Measurements from ENCODE around the gene GLRX5. TPM values are rescaled to one million over a fixed set of nuclear protein-coding genes. Genes with fewer than 3 reads are reported as not detected.
A peak's percentile ranks its signal among the peaks of the same experiment; 100 is the strongest.

GLRX5 gene
- total RNA-seq, 1 experiment from 2014 or later: 72.8 TPM

GRCh38 chr14:95536671-95537070 lies 1.8 kb downstream of the GLRX5 start:
- H3K4me1 Mint-ChIP-seq: peaks cover 45% of the 10 kb centered on the region
- H3K9me3 Mint-ChIP-seq: no peaks in the 10 kb centered on the region
- ChIA-PET CTCF (interaction anchor here (1.4 kb wide), 1 partner anchor 30 kb away, joined by 3 read pairs; no protein-coding TSS in a partner anchor), POLR2A (no interaction called here)
- ATAC-seq: no peak
- no peak for TF ChIP-seq NFYB (CRISPR knock-in tag; conservative IDR thresholded peaks at IDR 0.05; ENCODE audit: low read depth)
- TF ChIP-seq, protein P1, sequence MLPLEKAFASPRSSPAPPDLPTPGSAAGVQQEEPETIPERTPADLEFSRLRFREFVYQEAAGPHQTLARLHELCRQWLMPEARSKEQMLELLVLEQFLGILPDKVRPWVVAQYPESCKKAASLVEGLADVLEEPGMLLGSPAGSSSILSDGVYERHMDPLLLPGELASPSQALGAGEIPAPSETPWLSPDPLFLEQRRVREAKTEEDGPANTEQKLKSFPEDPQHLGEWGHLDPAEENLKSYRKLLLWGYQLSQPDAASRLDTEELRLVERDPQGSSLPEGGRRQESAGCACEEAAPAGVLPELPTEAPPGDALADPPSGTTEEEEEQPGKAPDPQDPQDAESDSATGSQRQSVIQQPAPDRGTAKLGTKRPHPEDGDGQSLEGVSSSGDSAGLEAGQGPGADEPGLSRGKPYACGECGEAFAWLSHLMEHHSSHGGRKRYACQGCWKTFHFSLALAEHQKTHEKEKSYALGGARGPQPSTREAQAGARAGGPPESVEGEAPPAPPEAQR (CRISPR knock-in tag; IDR thresholded peaks at IDR 0.05): no peak
- no peak for TF ChIP-seq E2F4 (CRISPR knock-in tag; IDR thresholded peaks at IDR 0.05; ENCODE audit: borderline replicate concordance, low read depth)
- TF ChIP-seq GABPB1 (CRISPR knock-in tag; IDR thresholded peaks at IDR 0.05): no peak
- peak overlapping the region; percentile 37 for H3K4me3 Mint-ChIP-seq
- DNase-seq (ENCODE audit: low spot score): no peak
- peaks cover 9% of the 10 kb centered on the region for H3K36me3 Mint-ChIP-seq
- no peaks in the 10 kb centered on the region for H3K27me3 Mint-ChIP-seq (ENCODE audit: low read depth)
- no peak overlapping the region for H3K27ac Mint-ChIP-seq

DNA sequence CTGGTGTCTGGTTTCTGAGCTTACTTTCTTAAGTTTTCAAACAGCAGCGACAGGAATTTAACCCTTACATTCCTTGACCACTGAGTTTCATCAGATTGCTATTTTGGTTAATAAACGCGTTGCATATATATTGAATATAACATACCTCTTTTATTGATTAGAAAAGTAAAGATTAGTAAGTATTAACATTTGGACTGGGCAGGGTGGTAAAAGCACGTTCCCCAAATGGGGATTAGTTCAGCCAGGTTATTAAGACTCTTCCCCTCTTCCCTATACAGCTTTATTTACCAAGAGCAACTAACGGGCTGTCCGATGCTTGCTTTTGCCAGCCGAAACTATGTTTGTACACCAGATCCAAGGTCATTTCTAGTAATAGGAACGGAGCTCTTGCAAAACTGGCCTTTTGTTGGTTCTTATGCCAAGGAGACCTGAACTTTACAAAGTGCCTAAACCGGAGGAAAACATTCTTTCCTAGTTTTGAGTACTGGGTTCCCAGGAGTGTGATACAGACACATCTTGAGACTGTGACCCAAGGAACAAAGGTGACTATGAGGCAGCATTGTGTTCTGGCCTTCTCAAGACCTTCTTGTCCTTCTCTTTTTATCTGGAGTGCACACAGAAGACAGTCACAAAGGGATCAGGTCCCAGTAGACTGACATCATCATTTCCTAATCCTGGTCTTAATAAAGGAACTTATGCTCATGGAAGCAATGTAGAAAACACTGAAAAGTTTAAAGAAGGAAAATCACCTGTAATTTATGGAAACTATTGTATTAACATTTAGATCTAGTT lies 2.6 kb downstream of the GLRX5 start:
- Mint-ChIP-seq H3K4me1 (peaks cover 39% of the 10 kb centered on the region), H3K4me3 (no peak overlapping the region; the same call in 1 of the 2 replicates), H3K36me3 (peaks cover 3% of the 10 kb centered on the region), H3K9me3 (no peaks in the 10 kb centered on the region), H3K27me3 (ENCODE audit: low read depth) (no peaks in the 10 kb centered on the region), H3K27ac (no peak overlapping the region)
- ChIA-PET POLR2A (no interaction called here), CTCF (no interaction called here)
- no peak for ATAC-seq
- TF ChIP-seq ZNF263 (CRISPR knock-in tag; IDR thresholded peaks at IDR 0.05; ENCODE audit: low read depth) (no peak), GABPB1 (CRISPR knock-in tag; IDR thresholded peaks at IDR 0.05) (0 out of 2 replicates have a peak, but pooled peaks have one; percentile 56), SP1 (CRISPR knock-in tag; conservative IDR thresholded peaks at IDR 0.05) (no peak)
- DNase-seq (ENCODE audit: low spot score): no peak

GRCh38 chr14:95538801-95539509 lies 4.1 kb downstream of the GLRX5 start:
- Mint-ChIP-seq H3K27me3 (ENCODE audit: low read depth) (no peaks in the 10 kb centered on the region), H3K27ac (no peak overlapping the region), H3K4me3 (no peak overlapping the region), H3K9me3 (no peaks in the 10 kb centered on the region), H3K4me1 (peaks cover 27% of the 10 kb centered on the region), H3K36me3 (no peaks in the 10 kb centered on the region)
- no peak for DNase-seq (ENCODE audit: low spot score)
- ChIA-PET CTCF (interaction anchor here (0.8 kb wide), 1 partner anchor 96 kb away, joined by 3 read pairs; no protein-coding TSS in a partner anchor), POLR2A (no interaction called here)
- no peak for ATAC-seq
- TF ChIP-seq NFE2L1 (CRISPR knock-in tag; IDR thresholded peaks at IDR 0.05) (no peak), MXD4 (CRISPR knock-in tag; IDR thresholded peaks at IDR 0.05; ENCODE audit: borderline replicate concordance) (no peak), HMGXB4 (CRISPR knock-in tag; IDR thresholded peaks at IDR 0.05) (no peak), ZNF396 (CRISPR knock-in tag; IDR thresholded peaks at IDR 0.05; ENCODE audit: borderline replicate concordance) (no peak), STAT6 (CRISPR knock-in tag; conservative IDR thresholded peaks at IDR 0.05; ENCODE audit: low read depth) (no peak), TEAD1 (CRISPR knock-in tag; IDR thresholded peaks at IDR 0.05) (no peak), GRHL2 (CRISPR knock-in tag; IDR thresholded peaks at IDR 0.05; ENCODE audit: insufficient replicate concordance, severe bottlenecking) (no peak), NR2C2 (CRISPR knock-in tag; IDR thresholded peaks at IDR 0.05) (no peak), SOX15 (CRISPR knock-in tag; IDR thresholded peaks at IDR 0.05) (no peak), TCF7 (CRISPR knock-in tag; IDR thresholded peaks at IDR 0.05; ENCODE audit: low read depth) (no peak), RELA (CRISPR knock-in tag; IDR thresholded peaks at IDR 0.05; ENCODE audit: borderline replicate concordance) (no peak)
- TF ChIP-seq, protein P2, sequence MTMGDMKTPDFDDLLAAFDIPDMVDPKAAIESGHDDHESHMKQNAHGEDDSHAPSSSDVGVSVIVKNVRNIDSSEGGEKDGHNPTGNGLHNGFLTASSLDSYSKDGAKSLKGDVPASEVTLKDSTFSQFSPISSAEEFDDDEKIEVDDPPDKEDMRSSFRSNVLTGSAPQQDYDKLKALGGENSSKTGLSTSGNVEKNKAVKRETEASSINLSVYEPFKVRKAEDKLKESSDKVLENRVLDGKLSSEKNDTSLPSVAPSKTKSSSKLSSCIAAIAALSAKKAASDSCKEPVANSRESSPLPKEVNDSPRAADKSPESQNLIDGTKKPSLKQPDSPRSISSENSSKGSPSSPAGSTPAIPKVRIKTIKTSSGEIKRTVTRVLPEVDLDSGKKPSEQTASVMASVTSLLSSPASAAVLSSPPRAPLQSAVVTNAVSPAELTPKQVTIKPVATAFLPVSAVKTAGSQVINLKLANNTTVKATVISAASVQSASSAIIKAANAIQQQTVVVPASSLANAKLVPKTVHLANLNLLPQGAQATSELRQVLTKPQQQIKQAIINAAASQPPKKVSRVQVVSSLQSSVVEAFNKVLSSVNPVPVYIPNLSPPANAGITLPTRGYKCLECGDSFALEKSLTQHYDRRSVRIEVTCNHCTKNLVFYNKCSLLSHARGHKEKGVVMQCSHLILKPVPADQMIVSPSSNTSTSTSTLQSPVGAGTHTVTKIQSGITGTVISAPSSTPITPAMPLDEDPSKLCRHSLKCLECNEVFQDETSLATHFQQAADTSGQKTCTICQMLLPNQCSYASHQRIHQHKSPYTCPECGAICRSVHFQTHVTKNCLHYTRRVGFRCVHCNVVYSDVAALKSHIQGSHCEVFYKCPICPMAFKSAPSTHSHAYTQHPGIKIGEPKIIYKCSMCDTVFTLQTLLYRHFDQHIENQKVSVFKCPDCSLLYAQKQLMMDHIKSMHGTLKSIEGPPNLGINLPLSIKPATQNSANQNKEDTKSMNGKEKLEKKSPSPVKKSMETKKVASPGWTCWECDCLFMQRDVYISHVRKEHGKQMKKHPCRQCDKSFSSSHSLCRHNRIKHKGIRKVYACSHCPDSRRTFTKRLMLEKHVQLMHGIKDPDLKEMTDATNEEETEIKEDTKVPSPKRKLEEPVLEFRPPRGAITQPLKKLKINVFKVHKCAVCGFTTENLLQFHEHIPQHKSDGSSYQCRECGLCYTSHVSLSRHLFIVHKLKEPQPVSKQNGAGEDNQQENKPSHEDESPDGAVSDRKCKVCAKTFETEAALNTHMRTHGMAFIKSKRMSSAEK (CRISPR knock-in tag; IDR thresholded peaks at IDR 0.05; ENCODE audit: borderline replicate concordance): no peak

Measured in WTC11 (cell line).